GM03348 (cell line): ENCODE measurements around the gene TNXB.

Source experiments
- DNase-seq: peaks from one replicate; pipeline ENCODE4 v3.0.0; 2012; ENCODE audit warnings: low spot score

Gene TNXB, protein sequence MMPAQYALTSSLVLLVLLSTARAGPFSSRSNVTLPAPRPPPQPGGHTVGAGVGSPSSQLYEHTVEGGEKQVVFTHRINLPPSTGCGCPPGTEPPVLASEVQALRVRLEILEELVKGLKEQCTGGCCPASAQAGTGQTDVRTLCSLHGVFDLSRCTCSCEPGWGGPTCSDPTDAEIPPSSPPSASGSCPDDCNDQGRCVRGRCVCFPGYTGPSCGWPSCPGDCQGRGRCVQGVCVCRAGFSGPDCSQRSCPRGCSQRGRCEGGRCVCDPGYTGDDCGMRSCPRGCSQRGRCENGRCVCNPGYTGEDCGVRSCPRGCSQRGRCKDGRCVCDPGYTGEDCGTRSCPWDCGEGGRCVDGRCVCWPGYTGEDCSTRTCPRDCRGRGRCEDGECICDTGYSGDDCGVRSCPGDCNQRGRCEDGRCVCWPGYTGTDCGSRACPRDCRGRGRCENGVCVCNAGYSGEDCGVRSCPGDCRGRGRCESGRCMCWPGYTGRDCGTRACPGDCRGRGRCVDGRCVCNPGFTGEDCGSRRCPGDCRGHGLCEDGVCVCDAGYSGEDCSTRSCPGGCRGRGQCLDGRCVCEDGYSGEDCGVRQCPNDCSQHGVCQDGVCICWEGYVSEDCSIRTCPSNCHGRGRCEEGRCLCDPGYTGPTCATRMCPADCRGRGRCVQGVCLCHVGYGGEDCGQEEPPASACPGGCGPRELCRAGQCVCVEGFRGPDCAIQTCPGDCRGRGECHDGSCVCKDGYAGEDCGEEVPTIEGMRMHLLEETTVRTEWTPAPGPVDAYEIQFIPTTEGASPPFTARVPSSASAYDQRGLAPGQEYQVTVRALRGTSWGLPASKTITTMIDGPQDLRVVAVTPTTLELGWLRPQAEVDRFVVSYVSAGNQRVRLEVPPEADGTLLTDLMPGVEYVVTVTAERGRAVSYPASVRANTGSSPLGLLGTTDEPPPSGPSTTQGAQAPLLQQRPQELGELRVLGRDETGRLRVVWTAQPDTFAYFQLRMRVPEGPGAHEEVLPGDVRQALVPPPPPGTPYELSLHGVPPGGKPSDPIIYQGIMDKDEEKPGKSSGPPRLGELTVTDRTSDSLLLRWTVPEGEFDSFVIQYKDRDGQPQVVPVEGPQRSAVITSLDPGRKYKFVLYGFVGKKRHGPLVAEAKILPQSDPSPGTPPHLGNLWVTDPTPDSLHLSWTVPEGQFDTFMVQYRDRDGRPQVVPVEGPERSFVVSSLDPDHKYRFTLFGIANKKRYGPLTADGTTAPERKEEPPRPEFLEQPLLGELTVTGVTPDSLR (N-terminal part only)

DNA sequence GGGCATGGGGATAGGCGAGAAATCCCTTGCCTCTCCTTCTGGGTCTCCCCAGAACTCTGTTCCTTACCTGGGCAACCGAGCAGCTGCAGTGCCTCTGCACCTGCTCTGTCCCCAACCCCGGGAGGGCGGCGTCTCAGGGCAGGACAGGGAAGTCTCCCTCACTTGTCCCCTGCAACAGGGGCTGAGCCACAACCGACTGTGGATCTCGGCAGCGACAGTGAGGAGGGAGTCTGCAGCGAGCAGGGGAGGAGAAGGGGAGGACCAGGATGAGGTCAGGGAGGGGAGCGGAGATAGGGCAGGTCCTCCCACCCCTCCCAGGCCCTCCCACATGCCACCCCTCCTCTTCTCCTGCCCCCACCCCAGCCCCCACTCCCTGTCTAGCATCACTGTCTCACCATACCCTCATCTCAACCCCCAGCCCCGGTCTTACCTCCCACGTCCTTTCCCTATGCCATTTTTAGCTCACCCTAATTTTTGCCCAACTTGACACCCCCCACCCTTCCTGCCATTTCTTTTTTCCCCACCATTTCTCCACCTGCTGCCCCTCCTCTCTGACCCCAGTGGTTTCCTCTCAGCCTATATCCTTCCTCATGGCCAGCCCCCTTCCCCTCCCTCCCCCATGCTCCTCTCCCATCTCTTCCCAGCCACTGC, at the start of gene TNXB:
TSS of gene TNXB (minus strand) at position 225 of the 651 bp plus-strand sequence. CDS start 11,140 bp downstream, outside the sequence.
- no peak for DNase-seq

DNA sequence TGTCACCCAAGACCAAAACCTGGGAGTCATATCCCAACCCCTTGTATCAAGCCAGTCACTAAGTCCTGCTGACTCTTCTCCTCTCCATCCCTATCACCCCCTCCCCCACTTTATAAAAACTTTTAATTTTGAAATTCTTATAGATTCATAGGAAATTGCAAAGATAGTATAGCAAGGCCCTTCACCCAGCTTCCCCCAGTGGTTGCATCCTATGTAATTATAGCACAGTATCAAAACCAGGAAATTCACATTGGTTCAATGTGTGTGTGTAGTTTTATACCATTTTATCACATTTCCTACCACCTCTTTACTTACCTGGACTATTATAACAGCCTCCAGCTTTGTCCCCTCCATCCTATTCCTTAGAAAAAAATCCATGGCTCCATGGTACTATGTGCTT, 48.9 kb upstream of the TNXB start:
- DNase-seq, result no peak

DNA sequence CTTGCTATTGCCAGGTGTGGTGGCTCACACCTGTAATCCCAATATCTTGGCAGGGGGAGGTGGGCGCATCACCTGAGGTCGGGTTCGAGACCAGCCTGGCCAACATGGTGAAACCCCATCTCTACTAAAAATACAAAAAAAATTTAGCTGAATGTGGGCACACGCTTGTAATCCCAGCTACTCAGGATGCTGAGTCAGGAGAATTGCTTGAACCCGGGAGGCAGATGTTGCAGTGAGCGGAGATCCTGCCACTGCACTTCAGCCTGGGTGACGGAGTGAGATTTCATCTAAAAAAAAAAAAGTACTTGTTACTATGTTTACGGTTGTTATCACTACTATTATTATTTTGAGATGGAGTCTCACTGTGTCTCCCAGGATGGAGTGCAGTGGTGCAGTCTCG, 47.8 kb upstream of the TNXB start:
- DNase-seq, result no peak

DNA sequence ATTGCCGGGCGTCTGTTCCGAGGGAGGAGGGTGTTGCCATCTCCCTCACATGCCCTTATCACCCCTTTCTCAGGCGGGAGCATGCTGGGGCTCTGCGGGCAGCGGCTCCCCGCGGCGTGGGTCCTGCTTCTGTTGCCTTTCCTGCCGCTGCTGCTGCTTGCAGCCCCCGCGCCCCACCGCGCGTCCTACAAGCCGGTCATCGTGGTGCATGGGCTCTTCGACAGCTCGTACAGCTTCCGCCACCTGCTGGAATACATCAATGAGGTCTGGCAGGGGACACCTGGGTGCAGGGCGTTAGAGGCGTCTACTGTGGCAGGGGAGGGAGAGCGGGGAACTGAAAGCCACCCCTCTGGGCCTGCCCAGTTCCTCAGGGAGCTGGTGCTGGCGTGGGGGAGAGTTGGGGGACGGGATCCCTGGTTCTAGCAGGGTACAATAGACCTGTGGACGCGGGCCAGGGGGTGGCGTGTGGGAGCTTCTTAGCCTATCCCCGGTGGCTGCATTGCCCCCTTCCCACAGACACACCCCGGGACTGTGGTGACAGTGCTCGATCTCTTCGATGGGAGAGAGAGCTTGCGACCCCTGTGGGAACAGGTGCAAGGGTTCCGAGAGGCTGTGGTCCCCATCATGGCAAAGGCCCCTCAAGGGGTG, 45.5 kb upstream of the TNXB start:
- DNase-seq, result peak; percentile 67

DNA sequence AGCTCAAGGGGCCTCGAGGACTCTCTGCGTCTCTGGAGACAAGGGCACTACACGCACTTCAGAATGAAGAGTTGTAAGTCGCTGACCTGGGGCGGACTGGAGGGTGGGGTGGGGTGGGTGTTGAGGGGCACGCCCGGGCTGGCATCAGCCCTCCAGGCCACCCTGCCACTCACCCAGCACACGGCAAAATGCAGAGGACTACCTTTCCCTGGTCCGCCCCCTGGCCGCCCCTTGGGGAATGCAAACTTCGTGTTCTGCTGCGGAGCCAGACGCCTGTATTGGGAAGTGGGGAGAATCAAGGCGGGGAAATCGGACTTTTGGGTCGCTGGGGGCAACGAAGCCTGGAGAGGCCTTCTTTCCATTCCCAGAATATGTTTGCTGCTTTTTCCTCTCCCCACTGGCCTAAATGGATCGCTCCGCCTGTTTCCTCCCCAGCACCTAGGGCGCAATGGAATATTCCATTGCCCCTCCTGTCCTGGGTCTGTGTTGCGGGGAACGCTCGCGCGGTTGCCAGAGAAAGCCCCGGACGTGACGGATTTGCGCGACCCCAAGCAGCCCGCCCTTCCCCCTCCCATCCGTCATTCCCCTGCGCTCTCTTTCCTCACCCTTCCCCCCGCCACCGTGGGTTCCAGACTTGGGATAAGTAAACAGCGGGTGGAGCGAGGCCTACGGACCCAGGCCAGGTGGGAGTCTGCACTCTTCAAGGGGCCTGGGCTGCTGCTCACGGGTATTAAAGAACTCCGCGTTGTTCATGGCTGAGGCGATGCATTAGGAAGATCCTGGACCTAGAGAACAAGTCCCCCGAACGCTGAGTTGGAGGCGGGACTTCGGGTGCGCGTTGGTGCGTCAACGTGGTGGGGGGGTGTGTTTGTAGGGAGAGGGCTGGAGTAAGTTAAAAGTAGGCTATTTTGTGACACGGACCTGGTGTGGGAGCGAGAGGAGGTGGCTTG, 44.7 kb upstream of the TNXB start, which contains the start of gene PPT2:
TSS of gene PPT2 (plus strand) at position 578 of the 950 bp plus-strand sequence. CDS start 454 bp downstream, outside the sequence.
- DNase-seq, result peak; percentile 94

DNA sequence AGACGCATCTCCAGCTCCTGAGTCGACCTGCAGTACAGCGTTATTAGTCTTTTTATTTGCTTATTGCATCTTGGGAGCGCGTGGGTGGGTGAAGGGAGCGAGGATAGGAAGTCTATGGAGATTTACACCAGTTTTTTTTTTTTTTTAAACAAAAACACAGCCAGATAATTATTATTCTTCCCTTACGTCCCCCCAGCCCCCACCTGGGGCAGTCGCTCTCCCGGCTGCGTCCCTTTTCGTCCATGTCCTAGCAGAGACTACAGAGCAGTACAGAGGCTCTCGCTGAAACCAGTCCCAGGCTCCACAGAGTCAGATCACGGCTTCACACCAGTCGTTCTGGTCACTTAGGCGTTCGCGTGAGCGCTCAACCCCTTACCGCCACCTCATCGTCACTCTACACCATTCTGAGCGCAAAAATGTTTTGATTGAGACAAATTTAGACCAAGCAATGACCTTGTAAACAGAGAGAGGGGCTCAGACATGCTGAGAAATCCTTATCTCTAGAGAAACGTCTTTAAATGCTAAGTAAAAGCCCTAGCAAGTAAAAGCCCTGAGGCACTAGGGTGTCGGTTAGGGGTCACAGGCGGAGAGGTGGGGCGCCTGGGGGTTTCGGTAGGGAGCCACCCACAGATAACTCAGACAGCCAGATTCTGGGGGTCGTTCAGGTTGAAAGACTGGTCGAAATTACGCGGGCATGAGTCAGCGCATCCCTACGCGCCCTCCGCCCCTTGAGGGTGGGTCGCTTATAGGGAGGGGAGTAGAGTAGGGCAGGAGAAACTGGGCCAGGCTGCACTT, 43.8 kb upstream of the TNXB start:
- DNase-seq, result peak; percentile 26

DNA sequence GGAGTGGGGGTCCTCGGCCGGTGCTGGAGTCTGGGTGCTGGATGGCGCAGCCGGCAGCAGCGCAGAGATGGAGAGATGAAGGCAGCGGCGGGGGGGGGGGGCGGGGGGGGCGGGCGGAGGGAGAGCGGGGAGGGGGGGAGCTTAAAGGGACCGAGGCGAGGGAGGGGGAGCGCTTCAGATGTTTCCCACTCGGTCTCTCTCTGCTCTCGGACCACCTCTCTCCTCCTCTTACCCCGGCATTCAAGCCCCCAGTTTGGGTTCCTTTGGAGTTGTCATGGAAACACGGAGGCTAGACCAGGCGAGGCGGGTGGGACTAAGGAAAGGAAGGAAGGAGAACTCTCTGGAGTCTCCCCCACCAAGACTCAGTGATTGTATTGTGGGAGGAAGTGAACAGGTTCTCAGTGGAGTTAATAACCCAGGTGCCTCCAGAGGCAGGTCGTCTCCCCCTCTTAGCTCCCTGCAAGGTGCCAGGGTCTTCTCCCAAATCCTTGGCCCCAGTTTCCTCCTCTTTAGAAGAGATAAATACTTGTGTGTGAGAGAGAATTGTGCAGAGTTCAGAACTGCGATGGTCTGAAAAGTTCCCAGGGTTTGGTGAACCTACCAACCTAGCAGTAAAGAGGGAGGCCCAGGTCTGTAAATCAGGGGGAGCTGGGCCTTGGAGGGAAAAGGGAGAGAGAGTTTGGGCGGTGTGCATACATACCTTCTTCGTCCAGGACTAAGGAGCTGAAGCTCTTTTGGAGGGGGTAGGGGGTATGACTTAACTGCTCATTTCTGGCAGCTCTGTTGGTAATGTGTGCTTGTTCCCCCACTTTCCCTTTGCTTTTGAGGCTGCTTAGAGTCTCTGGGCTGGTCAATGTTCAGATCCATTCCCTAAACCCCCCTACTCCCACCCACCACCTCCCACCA, 43.0 kb upstream of the TNXB start, which contains the start of gene PRRT1:
TSS of gene PRRT1 (minus strand) at position 77 of the 906 bp plus-strand sequence. CDS start 112 bp downstream, outside the sequence.
- DNase-seq, result peak; percentile 80

DNA sequence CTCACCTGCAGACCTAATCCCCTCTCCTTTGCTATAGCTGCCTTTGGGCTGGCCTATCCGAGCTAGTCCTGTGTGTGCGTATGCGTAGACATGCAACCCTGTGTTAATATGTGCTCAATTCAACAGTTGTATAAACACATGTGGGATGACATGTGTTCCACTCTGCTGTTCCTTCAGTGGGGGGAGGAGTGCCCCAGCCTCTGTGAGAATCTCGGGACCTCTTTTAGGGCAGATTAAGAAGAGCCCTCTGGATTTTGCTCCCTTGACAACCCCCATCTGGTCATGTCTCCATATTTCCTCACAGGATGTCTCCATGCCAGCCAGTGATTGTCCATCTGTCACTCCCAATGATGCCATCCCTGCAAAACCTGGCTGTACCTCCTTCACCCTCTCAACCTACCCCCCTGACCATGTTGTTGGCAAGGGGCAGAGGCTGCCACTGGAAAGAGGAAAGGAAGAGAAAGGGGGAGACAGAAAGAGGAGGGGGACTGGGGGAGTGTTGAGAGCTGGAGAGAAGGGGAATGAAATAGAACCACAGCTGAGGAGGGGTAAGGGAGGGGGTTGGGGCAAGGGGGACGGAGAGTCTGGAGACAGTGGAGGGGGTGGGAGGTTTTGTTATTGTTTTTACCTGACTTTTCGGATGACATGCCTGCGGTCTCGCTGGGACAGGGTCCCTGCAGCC, 42.2 kb upstream of the TNXB start:
- no peak for DNase-seq

DNA sequence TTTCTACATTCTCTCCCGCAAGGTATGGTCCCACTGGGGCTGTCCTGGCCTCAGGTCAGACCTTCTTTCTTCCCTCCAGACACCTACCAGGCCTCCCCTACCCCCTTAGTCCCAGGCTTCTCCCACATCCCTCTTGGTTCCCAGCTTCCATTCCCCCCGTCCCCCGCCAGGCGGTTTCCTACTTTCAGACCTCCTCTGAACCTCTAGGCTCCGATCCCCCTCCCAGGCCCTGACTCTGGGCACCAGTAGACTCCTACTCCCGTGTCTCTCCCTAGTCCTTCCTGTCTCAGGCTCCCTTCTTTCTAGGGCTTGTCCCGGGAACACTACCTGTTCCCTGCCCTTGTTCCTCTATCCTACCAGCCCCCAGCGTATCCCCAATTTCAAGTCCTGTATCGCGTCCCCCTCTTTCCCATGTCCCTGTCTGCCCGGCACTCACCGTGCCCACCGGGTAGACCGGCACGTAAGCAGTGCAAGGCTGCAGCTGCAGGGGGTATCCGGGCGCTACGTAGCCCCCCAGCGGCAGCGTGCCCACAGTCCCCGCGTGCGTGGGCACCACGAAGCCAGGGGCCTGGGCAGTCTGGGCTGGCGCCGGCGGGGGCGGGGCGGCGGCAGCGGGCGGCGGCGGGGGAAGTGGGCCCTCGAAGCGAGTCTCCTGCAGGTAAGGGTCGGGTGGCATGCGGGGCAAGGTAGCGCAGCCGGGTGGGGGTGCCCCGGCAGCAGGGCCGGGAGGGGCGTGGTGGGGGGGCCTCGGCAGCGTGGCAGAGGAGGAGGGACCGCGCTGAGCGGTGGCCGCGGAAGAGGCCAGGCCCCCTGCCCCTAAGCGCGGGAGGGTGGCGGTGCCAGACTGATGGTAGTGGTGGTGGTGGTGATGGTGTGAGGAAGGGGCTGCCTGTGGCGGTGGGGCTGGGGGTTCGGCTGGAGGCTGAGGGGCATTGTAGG, 41.1 kb upstream of the TNXB start:
- DNase-seq, result no peak

DNA sequence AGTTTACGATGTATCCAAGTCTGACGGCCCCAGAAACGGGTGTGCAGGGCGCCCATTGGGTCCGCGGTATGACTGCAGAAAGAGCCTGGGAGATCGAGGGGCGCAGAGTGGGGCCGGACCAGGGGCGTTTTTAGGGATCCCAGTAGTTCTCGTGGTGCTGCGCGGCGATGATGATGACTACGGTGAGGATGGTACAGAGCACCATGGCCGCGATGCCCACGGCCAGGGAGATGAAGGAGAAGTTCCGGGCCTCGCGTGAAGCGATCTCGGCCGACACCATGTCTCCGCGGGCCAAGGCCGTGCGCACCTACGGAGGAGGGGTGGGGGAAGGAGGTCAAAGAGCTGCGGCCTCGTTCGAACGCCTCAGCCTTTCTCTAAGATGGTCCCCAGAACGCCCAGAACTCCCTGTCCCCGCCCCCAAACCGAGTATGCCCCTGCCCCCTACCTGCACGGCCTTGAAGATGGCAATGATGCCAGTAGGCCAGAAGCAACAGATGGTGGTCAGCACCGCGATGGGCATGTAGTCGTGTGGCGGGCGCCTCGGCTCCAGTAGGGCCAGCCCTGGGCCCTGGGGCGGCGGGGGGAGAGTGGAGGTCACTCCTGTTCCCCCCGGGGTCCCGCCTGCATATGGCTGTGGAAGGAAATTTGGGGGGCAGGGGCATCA, 40.1 kb upstream of the TNXB start:
- no peak for DNase-seq

DNA sequence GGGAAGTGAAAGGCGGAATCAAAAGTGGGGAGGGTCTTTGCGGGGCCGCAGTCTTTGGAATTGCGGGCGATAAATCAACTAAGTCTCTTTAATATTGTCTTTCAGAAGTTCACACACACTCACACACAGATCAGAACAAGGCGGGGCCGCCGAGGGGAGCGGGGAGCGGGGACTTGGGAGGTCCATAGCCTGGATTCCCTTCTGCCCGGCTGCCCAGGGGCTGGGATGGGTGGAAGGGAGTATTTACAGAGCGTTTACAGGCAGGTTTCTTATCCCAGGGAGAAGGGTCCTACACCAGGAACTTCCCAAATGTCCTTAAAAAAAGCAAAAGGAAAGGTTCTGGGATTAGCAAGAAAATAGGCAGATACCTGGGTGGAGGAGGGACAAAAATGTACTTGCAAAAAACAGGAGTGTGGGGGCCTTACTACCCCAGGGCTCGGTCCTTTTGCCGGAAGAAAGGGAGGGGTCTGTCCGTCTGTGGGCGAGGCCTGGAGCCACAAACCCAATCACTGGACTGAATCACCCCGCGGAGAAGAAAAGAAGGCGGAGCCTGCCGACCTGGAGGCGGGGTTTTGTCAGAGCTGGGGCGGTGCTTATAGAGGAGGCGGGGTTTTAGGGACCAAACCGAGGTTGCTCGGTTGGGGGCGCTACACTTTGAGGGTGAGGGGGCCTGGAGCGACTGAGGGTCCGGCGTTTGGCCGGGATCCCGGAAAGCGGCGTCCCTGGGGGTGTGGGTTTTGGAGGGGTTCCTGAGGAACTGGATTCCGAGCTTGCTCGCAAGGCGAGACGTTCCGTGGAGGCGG, 39.4 kb upstream of the TNXB start:
- DNase-seq, result no peak

DNA sequence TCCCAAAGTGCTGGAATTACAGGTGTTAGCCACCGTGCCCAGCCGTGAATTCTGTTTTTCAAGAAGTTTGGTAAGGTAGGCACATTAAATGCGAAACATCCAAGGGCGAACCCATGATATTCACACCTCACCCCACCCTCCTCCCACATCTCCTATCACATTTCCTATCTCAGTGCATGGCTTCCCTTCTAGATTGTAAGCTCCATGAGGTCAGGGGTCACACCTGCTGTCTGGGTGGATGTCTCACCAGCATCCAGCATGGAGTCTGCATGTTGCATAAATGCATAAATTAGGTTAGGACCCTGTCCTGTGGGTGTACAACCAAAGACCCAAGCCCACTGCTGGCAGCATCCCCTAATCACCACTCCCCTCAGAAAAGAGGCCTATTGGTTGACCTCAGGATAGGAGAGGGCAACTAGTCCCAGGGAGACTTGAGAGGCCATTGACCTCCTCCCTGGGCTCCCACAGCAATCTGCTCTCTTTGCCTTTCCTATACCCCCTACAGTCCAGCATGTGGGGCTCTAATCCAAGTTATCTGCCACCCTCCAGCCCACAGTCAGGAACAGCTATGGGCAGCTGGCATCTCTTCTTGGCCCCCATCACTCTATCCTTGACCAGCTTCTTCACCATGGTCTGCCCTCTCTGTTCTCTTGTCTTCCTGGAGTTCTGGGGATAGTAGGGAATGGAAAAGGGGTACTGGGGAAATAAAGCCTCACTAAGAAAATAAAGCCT, 38.4 kb upstream of the TNXB start:
- no peak for DNase-seq

DNA sequence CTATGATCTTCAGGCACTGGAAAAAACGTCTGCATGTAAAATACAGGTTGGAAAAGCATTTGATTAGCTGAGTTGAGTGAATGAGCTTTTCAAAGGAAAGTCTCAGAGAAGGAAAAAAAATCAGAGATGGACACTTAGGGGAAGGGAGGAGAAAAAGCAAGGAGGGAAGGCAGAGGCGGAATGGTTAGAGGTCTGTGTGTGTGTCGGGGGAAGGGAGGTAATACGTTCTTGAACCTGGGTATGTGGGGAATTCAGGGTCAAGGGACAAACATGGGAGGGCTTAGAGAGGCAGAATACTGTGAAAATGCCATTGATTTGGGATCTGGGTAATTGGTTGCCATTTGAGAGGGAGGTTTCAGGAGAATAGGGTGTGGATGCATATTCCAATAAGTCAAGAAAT, 37.5 kb upstream of the TNXB start:
- DNase-seq, result no peak

DNA sequence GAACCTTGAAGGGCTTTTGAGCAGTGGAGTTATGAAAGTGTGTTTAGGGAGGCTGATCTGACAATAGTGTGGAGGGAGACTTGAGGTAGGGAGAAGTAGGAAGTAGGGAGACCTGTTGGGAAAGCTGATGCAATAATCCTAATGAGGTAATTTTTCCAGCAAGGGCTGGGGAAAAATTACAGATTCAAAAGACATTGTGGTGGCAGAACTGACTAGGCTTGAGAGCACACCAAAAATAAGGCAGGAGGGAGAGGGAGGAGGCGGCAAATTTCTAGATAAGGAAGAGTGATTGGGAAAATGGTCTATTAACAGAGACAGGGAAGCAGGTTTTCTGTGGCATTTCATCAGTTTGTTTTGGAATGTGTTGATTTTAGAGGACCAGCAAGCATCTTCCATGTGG, 37.1 kb upstream of the TNXB start:
- no peak for DNase-seq
